GM19438 (cell line): ENCODE measurements around the gene ERCC8.
"Not testable (repeated sequence)": the region's sequence is repeated elsewhere in the genome, so short reads cannot be mapped to it uniquely, and the experiment has no call there.

Source experiments
- ATAC-seq: cut with Tn5 transposase; IDR thresholded peaks from one replicate; pipeline ENCODE4 v1.9.1; 2021; ENCODE audit warnings: low read depth; ENCODE audit not compliant: unreplicated experiment

The ERCC8 gene, protein sequence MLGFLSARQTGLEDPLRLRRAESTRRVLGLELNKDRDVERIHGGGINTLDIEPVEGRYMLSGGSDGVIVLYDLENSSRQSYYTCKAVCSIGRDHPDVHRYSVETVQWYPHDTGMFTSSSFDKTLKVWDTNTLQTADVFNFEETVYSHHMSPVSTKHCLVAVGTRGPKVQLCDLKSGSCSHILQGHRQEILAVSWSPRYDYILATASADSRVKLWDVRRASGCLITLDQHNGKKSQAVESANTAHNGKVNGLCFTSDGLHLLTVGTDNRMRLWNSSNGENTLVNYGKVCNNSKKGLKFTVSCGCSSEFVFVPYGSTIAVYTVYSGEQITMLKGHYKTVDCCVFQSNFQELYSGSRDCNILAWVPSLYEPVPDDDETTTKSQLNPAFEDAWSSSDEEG

DNA sequence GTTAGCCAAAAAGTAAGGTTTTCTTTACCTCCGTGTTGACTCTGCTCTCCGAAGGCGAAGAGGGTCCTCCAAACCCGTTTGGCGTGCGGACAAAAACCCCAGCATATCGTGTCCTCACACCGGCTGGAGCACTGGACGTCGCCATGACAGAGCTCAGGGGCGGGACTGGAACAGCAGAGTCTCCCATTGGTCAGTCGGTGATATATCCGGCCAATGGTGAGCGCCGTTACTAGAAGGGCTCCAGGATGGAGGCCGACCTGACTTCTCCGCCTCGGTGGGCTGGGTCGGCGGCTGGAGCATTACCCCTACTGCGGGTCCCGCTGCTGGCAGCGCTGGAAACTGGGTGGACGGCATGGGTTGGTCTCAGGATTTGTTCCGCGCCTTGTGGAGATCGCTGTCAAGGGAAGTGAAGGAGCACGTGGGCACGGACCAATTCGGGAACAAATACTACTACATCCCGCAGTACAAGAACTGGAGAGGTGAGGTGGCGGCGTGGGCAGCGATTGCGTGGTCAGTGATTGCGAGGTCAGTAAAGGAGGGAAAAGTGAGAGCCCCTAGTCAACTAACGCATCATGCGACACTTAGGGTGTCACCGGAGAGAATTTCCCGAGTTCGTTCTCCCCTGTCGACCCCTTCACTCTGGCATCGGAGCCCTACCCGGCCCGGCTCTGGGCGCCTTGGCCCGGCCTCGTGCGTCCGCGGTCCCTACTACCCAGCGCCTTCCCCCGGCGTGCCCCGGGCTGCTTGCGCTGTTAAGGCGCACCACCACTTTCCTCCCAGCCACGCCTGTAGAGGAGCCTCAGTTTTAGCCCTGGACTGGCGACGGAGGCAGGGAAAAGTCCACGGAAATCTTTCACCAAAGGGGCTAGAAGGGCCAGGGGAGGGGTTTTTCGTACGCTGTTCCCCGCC, at the start of gene ERCC8, which contains the start of gene NDUFAF2:
ERCC8 (minus strand) TSS at position 167 of the 909 bp plus-strand sequence; CDS start at position 105, 62 bp downstream.
NDUFAF2 (plus strand) TSS at position 302 of the 909 bp plus-strand sequence; CDS start at position 353, 51 bp downstream.
- peak; percentile 98 for ATAC-seq

DNA sequence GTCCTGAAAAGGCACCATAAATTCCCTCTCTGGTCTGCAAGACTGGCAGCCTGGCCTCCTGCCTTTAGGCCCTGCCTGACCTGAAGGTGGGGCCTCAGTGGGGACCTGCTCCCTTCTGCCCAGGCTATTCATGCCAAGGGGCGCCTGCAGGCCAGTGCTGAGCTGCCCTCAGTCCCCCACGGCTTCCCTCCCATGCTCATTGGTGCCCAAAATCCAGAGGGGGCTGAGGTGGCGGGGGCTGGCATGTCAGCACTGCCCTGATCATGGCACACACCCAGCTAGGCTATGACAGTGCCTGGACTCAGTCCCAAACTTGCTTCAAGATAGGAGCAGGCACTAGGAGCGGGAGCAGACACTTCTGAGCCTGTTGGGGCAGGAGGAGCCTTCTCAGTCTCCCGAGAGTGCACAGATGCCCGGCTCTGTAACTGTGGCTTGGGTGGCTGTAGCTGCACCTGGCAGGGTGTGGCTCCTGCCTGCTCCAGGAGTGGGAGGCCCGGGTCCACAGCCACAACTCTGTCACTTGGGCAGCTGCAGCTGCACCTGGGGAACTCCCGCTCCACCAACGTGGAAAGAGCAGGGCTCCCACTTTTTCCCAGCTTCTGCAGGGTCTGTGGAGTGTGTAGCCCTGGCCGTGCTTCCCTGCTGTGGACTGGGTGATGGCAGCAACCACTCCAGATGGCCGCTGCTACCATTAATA, 49.2 kb upstream of the ERCC8 start:
- no peak for ATAC-seq

DNA sequence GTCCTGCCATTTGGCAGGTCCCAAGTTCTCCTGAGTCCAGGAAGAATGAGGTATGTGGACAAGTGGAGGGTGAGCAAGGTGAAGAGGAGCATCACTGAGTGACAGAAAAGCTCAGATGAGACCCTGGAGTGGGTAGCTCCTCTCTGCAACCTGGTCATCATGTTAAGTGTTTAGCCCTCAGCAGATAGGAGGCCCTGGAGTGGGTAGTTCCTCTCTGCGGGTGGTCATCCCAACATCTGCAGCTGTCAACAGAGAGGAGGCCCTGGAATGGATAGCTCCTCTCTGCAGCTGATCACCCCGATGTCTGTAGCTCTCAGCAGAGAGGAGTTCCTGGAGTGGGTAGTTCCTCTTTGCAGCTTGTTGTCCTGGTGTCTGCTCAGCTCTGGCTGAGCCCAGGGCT, 48.6 kb upstream of the ERCC8 start:
- ATAC-seq, result no peak

DNA sequence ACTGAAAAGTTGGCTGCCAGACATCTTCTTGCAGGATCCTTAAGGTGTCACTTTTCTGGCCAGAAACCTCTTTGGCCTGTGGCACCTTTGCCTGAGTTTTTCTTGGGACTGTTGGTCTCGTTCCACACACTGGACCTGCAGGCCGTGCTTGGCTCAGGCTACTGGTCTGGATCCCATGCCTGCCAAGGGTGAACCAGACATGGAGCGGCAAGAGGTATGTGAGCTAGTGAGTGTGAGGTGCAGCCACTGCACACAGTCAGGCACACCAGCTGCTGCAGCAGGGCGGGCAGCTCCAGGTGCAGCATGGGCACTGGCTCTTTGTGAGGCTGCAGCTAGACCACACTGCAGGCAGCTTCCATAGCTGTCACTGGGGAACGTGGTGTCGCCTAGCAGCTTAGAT, 48.0 kb upstream of the ERCC8 start:
- no peak for ATAC-seq

DNA sequence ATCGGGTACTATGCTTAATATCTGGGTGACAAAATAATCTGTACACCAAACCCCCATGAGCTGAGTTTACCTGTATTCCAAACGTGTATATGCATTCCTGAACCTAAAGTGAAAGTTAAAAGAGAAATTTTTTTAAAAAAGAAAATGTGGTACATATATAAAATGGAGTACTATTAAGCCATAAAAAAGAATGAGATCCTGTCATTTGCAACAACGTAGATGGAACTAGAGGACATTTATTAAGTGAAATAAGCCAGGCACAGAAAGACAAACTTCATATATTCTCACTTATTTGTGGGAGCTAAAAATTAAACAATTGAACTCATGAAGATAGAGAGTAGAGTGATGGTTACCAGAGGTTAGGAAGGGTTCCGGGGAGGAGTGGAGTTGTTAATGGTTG, 44.9 kb upstream of the ERCC8 start:
- no peak for ATAC-seq

DNA sequence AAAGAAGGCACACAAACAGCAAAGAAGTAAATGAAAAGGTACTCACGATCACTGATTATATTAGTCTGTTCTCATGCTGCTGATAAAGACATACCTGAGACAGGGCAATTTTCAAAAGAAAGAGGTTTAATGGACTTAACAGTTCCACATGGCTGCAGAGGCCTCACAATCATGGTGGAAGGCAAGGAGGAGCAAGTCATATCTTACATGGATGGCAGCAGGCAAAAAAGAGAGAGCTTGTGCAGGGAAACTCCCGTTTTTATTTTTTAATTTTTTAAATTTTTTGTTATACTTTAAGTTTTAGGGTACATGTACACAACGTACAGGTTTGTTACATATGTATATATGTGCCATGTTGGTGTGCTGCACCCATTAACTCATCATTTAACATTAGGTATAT, 37.3 kb upstream of the ERCC8 start:
- not testable (repeated sequence) for ATAC-seq

DNA sequence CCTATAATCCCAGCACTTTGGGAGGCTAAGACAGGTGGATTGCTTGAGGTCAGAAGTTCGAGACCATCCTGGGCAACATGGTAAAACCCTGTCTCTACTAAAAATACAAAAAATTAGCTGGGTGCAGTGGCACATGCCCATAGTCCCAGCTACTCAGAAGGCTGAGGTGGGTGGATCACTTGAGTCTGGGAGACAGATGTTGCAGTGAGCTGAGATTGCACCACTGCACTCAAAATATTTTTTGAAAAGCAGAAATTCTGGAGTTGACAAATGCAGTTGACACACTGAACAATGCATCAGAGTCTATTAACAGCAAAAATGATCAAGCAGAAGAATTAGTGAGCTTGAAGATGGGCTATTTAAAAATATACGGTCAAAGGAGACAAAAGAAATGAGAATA, 35.6 kb upstream of the ERCC8 start:
- ATAC-seq, result no peak

DNA sequence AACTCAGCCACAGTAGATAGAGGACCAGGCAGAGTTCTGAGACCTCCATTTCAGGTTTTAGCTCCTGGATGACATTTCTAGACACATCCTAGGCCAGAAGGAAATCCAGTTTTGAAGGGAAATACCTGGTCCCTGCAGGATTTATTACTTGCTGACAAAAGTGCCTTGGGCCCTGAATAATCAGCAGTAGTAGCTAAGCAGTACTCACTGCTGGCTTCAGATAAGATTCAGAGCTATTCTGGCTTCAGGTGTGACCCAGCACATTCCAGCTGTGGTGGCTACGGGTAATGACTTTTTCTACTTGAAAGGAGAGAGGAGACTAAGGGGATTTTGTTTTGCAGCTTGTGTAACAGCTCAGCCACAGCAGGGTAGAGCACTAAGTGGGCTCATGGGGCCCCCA, 34.1 kb upstream of the ERCC8 start:
- no peak for ATAC-seq

DNA sequence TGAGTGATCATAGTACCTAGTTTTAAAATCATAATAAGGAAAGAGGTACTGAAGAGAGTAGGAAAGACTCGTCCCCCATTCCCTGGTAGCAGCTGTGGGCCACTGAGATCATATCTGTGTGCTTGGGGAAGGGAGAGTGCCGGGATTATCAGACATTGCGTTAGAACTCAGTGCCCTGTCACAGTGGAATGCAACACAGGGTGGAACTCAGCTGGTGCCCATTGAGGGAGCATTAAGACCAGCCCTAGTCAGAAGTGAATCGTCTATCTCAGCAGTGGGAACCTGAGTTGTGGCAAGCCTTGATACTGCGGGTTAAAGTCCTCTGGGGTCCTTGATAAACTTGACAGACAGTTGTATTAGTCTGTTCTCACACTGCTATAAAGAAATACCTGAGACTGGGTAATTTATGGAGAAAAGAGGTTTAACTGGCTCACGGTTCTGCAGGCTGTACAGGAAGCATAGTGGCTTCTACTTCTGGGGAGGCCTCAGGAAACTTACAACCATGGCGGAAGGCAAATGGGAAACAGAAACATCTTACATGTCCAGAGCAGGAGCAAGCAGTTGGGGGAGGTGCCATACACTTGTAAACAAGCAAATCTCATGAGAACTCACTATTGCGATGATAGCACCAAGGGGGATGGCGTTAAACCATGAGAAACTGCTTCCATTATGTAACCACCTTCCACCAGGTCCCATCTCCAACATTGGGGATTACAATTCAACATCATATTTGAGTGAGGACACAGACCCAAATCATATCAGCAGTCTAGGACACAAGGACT, 33.3 kb upstream of the ERCC8 start:
- no peak for ATAC-seq

DNA sequence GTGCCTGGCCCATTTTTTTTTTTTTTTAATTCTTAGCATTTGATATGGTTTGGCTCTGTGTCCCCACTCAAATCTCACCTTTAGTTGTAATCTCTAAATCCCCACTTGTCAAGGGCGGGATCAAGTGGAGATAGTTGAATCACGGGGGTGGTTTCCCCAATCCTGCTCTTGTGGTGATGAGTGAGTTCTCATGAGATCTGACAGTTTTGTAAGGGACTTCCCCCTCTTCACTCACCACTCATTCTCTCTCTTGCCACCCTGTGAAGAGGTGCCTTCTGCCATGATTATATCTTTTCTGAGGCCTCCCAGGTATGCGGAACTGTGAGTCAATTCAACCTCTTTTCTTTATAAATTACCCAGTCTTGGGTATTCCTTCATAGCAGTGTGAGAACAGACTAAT, 27.4 kb upstream of the ERCC8 start:
- no peak for ATAC-seq

DNA sequence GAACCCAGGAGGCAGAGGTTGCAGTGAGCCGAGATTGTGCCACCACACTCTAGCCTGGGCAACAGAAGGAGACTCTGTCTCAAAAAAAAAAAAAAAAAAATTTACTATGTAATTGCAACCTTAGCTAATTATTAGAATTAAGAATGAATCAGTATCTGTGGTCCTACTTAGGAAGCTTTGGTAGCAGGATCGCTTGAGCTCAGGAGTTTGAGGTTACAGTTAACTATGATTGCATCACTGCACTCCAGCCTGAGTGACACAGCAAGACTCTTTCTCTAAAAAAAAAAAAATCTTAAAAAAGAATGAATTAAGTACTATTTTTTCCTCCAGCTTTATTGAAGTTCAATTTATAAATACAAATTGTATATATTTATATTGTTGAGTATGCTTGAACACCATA, 16.8 kb upstream of the ERCC8 start:
- ATAC-seq, result no peak

DNA sequence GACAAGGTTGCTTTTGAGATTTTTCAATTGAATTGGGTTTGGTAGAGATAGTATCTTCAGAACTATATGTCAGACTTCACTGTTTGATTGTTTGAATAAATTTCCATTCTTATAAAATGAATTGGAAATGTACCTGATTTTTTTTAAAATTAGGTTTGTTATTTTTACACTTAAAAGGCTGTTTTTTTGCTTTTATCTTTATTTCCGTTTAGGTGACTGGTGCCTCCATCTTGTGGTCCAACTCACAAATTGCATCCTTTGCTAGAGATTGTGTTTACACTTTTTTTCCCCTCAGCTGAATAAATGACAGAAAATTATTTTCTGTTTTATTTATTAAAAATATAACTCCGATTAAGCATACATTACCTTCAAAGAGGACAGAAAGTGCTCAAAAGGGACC, 15.7 kb upstream of the ERCC8 start:
- ATAC-seq, result no peak

DNA sequence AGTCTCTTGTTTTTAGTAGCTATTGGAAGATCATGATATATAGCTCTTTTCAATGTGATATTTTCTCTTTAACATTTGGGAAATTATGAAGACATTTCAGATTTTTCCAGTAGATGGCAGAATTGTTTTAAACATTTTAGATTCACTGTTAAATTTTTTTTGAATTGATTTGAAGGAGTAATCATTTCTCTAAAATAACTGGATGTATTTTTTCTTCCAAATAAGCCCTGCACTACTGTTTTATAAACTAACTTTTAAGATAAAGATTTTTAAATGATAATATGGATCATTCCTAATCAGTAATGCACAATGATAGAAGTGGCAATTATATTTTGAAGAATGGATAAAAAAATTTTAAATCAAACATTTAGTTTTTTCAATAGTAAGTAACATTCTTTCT, 14.3 kb upstream of the ERCC8 start:
- ATAC-seq, result no peak

DNA sequence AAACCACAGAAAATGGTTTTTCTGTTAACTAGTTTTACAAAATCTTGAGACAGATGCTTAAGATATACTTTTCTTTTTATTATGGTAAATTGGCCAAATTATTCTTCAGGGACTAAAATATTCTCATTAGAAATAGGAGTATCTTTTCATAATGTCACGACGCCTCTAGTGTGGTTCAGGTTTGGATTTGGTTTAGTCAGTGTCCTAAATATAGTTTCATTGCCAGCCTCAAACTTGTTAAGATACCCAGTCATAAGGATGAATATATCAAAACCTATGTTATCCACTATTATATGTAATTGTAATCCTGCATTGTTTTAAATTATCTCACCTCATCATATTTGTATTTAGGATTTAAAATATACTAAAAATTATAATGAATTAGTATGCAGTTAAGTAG, 13.8 kb upstream of the ERCC8 start:
- ATAC-seq, result no peak

DNA sequence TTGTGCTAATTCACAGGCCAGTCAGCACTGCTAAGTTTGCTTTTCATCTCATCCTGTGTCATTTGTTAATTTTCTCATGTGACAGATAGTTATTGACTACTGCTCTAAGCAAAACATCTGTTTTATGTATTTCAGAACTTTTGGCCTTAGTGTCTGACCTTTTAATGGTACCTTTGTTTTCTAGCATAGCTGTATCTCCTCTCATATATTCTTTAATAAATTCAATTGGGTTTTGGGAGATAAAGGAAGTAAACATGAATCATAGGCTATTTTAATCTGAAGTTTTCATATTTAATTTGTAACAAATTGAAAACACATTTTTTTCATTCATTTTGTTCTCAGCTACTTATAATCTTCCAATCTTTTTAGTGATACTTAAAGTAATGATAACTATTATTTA, 13.2 kb upstream of the ERCC8 start:
- ATAC-seq, result no peak

DNA sequence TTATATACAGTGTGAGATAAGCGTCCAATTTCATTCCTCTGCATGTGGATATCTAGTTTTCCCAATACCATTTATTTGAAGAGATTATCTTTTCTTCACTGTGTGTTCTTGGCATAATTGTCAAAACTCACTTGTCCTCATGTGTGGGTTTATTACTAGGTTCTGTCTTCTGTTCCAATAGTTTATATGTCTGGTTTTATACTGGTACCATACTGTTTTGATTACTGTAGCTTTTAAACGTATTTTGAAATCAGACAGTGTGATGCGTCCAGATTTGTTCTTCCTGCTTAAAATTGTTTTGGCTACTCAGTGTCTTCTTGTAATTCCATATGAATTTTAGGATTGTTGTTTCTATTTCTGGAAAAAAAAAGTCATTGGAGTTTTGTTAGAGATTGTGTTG, 10.4 kb upstream of the ERCC8 start:
- ATAC-seq, result no peak

DNA sequence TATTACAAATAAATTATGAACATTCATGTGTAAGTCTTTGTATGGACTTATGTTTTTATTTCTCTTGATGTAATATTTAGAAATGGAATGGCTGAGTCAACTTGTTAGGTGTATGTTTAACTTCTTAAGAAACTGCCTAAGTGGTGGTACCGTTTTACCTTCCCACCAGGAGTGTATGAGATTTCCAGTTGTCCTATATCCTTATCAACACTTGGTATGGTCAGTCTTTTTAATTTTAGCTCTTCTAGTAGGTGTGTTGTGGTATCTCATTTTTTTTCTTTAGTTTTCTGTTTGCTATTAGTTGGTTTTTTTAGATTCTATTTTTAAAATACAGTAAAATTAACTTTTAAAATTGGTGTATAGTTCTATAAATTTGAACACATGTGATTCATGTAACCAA, 3.9 kb upstream of the ERCC8 start:
- no peak for ATAC-seq

DNA sequence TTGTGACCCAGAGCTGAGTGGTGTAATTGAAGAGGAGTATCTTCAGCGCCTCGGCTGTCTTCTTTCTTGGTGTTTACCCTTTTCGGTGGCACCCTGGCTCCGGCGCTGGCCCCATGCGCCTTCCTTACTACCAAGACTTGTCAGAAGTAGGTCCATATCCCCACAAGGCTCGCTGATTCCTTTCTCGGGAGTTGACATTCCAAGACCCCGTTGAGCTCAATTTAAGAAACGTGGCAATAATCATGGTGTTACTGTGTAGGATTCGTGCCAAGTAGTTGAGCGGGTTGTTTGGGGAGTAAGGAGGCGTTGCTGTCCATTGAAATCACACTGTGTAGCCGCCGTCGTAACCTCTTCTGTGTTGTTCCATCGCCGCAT, 930 bp upstream of the ERCC8 start:
- peak; percentile 34 for ATAC-seq

DNA sequence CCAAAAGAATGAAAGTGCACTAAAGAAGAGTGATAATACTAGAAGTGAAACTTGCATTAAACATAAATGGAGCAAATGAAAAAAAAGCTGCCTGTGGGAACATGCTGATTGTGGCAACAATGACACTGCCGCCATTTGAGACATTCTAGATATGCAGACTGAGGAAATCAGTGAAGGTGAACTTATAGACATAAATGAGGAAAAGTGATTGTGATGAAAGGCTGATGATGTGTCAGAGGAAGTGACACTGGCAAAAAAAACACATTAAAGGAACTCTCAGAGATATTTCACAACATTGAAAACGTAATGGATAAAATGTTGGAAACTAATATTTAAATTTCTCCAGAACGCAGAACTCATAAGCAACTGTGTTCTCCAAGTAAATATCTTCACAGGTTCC, 1.2 kb downstream of the ERCC8 start:
- no peak for ATAC-seq

DNA sequence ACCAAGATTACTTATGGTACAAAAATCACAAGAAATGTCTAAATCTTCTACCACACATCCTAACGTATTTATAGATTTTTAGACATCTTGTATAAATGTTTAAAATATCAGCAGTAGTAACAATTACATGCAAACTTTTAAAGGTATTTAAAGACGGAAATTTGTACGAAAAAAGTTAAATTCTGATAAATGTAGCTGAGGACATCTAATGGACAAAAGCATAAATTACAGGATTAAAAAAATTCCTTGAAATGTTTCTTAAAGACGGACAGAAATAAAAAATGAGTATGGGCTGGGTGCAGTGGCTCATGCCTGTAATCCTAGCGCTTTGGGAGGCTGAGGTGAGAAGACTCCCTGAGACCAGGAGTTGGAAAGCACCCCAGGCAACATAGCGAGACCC, 15.8 kb downstream of the ERCC8 start:
- ATAC-seq, result no peak
